ENCODE data around the gene SAMHD1.

DNA sequence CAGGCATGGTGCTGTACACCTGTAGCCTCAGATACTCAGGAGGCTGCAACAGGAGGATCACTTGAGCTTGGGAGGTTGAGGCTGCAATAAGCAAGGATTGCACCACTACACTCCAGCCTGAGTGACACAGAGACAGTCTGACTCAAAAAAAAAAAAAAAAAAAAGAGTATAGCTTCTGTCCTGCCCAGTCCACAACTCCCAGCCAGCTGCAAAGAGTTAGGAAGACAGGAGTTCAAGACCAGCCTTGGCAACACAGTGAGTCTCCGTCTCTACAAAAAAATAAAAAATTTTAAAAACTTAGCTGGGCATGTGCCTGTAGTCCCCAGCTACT is 103.8 kb downstream of the SAMHD1 start:
- TF ChIP-seq, protein P1, sequence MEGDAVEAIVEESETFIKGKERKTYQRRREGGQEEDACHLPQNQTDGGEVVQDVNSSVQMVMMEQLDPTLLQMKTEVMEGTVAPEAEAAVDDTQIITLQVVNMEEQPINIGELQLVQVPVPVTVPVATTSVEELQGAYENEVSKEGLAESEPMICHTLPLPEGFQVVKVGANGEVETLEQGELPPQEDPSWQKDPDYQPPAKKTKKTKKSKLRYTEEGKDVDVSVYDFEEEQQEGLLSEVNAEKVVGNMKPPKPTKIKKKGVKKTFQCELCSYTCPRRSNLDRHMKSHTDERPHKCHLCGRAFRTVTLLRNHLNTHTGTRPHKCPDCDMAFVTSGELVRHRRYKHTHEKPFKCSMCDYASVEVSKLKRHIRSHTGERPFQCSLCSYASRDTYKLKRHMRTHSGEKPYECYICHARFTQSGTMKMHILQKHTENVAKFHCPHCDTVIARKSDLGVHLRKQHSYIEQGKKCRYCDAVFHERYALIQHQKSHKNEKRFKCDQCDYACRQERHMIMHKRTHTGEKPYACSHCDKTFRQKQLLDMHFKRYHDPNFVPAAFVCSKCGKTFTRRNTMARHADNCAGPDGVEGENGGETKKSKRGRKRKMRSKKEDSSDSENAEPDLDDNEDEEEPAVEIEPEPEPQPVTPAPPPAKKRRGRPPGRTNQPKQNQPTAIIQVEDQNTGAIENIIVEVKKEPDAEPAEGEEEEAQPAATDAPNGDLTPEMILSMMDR (IDR thresholded peaks at IDR 0.05), result no peak
- no peak for TF ChIP-seq EP300 (IDR thresholded peaks at IDR 0.05)
- TF ChIP-seq POLR2A (IDR thresholded peaks at IDR 0.05), result no peak
- no peak for TF ChIP-seq POLR2AphosphoS5 (IDR thresholded peaks at IDR 0.05)
